Upper lobe of left lung (tissue), 6 donors: ENCODE results near the gene FLNB. TPM values are rescaled to one million over a fixed set of nuclear protein-coding genes. Genes with fewer than 3 reads are reported as not detected.

Source experiments
- ATAC-seq, 2 donors: fragments of 200-7000 bp; cut with Tn5 transposase; one replicate each; pipeline ENCODE4 v1.9.1; 2022; ENCODE audit warnings: mild to moderate bottlenecking in 2 of 2, moderate library complexity in 2 of 2; ENCODE audit not compliant: low FRiP score in 2 of 2
- DNase-seq, 2 donors: peaks; one replicate each; pipeline ENCODE4 v3.0.0-alpha.2; 2019 to 2020
- H3K27ac ChIP-seq, 4 donors: fragments of 200-600 bp; sonication (generic); one replicate each; pipeline ENCODE4 v1.5.1; 2016 to 2019
- H3K27me3 ChIP-seq, 4 donors: fragments of 200-600 bp; sonication (generic); one replicate each; pipeline ENCODE4 v1.5.1; 2017 to 2019
- H3K36me3 ChIP-seq, 4 donors: fragments of 200-600 bp; sonication (generic); one replicate each; pipeline ENCODE4 v1.5.1; 2016 to 2019
- H3K4me1 ChIP-seq, 4 donors: fragments of 200-600 bp; sonication (generic); one replicate each; pipeline ENCODE4 v1.5.1; 2018 to 2019
- H3K4me3 ChIP-seq, 4 donors: fragments of 200-600 bp; sonication (generic); one replicate each; pipeline ENCODE4 v1.5.1; 2017 to 2019; ENCODE audit warnings: mild to moderate bottlenecking in 2 of 4, moderate library complexity in 1 of 4
- H3K9me3 ChIP-seq, 4 donors: fragments of 200-600 bp; sonication (generic); one replicate each; pipeline ENCODE4 v1.5.1; 2018 to 2019
- EP300 ChIP-seq, 4 donors: sonication (generic); formaldehyde crosslinking; IDR thresholded peaks; one replicate each; pipeline ENCODE4 v1.5.1; 2017; ENCODE audit warnings: antibody characterized with exemption in 4 of 4, control low read depth in 2 of 4
- POLR2A ChIP-seq, 4 donors: fragments of 450-650 bp; IDR thresholded peaks; one replicate each; pipeline ENCODE4 v1.5.1; 2016 to 2017; ENCODE audit warnings: antibody characterized with exemption in 4 of 4, mild to moderate bottlenecking in 2 of 4
- POLR2AphosphoS5 ChIP-seq, 2 donors: sonication (generic); formaldehyde crosslinking; IDR thresholded peaks; one replicate each; pipeline ENCODE4 v1.5.1; 2017; ENCODE audit warnings: antibody characterized with exemption in 2 of 2
- WGBS, 2 donors: methylation state at CpG; one replicate each; pipeline ENCODE4 v1.1.5; 2017 to 2018; 5-methylcytosine and 5-hydroxymethylcytosine counted together
- total RNA-seq, 6 donors: library from RNA; depleted of rRNA in 4 of 6; stranded (reverse); fragments of >200 nt in 4 of 6; gene quantifications; one replicate each; pipeline versions ENCODE4 v1.1.0 to v1.2.1, GENCODE V29; 2016 to 2021
- TF ChIP-seq, protein P1 (sequence below), 6 experiments: fragments of 450-650 bp in 4 of 6; fragments of 200-600 bp in 2 of 6; sonication (generic) in 2 of 6; IDR thresholded peaks; one replicate each; pipeline ENCODE4 v1.5.1; 2016 to 2019; ENCODE audit warnings: antibody characterized with exemption in 6 of 6
- donor health status: DM: no; HTN: no; CAD: no; lungs with moderate emphysema.
- donor health status: DM: no; HTN: yes; CAD: no; lungs with severe emphysema.

FLNB gene
- total RNA-seq, 6 donors from 2014 or later: 101 to 193 (median 127) TPM

DNA sequence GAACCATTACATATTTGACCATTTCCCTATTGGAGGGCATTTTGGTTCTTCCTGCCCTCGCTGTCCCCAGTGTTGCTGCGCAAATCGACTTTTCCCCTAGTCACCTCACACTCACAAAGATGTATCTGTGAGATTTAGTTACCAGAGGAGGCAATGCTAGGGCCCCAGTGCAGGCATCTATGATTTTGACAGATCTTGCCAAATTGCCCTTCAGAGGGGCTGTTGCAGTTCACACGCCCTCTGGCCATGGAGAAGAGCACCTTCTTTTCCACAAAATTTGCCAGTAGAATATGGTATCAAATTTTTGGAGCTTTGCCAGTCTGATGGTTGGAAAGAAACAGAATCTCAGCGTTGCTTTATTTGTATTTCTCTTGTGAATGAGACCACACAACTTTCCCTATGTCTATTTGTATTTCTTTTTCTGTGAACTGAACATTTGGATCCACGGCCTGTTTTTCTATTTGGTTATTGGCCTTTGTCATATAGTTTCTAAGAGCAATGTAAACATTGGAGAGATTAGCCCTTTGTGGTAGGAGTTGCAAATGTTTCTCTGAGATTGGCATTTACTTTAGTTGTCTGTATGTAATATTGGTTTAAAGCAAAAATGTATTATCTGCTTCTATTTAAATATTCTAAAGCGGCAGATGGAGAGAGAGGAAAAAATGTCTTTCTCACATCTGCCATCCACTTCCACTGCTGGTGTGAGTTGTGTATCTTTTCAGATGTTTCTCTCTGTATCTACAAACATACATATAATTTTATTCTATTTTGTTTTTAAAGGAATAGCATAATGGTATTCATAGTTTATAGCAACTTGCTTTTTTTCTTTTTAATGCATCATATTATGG lies 136.5 kb downstream of the FLNB start:
- no peak for DNase-seq
- Histone ChIP-seq H3K27ac (no peak overlapping the region), H3K4me3 (no peak overlapping the region), H3K4me1 (no peaks in the 10 kb centered on the region), H3K36me3 (peaks cover 3 to 92% (median 53%) of the 10 kb centered on the region in 4 donors), H3K9me3 (no peaks in the 10 kb centered on the region), H3K27me3 (no peaks in the 10 kb centered on the region)
- WGBS, 2 donors: 79 to 87% methylated on average over 7 of the region's 7 CpGs
- TF ChIP-seq POLR2AphosphoS5 (IDR thresholded peaks at IDR 0.05) (no peak), POLR2A (IDR thresholded peaks at IDR 0.05) (no peak), EP300 (IDR thresholded peaks at IDR 0.05) (no peak)
- TF ChIP-seq, protein P1, sequence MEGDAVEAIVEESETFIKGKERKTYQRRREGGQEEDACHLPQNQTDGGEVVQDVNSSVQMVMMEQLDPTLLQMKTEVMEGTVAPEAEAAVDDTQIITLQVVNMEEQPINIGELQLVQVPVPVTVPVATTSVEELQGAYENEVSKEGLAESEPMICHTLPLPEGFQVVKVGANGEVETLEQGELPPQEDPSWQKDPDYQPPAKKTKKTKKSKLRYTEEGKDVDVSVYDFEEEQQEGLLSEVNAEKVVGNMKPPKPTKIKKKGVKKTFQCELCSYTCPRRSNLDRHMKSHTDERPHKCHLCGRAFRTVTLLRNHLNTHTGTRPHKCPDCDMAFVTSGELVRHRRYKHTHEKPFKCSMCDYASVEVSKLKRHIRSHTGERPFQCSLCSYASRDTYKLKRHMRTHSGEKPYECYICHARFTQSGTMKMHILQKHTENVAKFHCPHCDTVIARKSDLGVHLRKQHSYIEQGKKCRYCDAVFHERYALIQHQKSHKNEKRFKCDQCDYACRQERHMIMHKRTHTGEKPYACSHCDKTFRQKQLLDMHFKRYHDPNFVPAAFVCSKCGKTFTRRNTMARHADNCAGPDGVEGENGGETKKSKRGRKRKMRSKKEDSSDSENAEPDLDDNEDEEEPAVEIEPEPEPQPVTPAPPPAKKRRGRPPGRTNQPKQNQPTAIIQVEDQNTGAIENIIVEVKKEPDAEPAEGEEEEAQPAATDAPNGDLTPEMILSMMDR (IDR thresholded peaks at IDR 0.05): no peak
- ATAC-seq: no peak

DNA sequence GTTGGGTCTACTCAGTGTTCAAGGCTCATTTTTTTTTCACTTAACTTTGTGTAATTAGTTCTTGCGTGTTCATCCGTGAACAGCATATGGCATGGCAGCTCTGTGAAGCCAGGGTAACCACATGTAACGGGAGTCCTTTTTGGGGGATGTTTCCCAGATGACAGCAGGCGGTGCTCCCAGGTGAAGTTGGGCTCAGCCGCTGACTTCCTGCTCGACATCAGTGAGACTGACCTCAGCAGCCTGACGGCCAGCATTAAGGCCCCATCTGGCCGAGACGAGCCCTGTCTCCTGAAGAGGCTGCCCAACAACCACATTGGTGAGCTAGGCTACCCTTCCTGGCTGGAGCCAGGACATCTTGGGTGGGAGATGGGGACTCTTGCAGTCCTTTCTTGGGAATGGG lies 139.8 kb downstream of the FLNB start:
- DNase-seq: no peak
- Histone ChIP-seq H3K9me3 (no peaks in the 10 kb centered on the region), H3K27ac (no peak overlapping the region), H3K4me3 (no peak overlapping the region), H3K36me3 (peaks cover 2 to 97% (median 59%) of the 10 kb centered on the region in 4 donors), H3K4me1 (no peaks in the 10 kb centered on the region), H3K27me3 (no peaks in the 10 kb centered on the region)
- ATAC-seq: no peak
- 98% methylated on average over 8 to 9 of the region's 9 CpGs for WGBS, 2 donors
- TF ChIP-seq POLR2AphosphoS5 (IDR thresholded peaks at IDR 0.05): no peak
- TF ChIP-seq POLR2A (IDR thresholded peaks at IDR 0.05): no peak
- TF ChIP-seq, protein P1 (IDR thresholded peaks at IDR 0.05): no peak
- TF ChIP-seq EP300 (IDR thresholded peaks at IDR 0.05): no peak

- H3K36me3 ChIP-seq: peaks cover 5 to 96% (median 68%) of the 10 kb centered on the region in 4 donors
- H3K27me3 ChIP-seq: no peaks in the 10 kb centered on the region
- WGBS, 2 donors: 91 to 93% methylated on average over 14 of the region's 14 CpGs
- ATAC-seq: no peak
- no peak overlapping the region for H3K4me3 ChIP-seq
- H3K9me3 ChIP-seq: no peaks in the 10 kb centered on the region
- no peak overlapping the region for H3K27ac ChIP-seq
- no peak for TF ChIP-seq POLR2A (IDR thresholded peaks at IDR 0.05)
- no peak for TF ChIP-seq EP300 (IDR thresholded peaks at IDR 0.05)
- TF ChIP-seq, protein P1 (IDR thresholded peaks at IDR 0.05): no peak
- TF ChIP-seq POLR2AphosphoS5 (IDR thresholded peaks at IDR 0.05): no peak
- DNase-seq: no peak
- H3K4me1 ChIP-seq: no peaks in the 10 kb centered on the region
Observed at GRCh38 chr3:58150130-58150809, 142.0 kb downstream of the FLNB start.

DNA sequence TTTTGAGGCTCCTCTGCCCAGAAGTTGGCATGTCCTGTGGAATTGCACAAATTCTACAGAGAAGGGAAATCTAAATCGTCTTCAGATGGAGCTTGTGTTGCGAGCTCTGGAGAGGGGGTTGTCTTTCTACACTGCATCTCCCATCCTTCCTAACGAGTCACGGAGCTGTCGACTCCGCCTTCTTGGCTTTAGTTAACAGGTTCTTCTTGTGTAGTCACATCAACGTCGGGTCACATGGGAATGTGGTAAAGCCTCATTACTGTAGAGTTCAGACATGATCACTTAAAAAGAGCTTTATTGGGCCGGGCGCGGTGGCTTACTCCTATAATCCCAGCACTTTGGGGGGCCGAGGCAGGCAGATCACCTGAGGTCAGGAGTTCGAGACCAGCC lies 142.6 kb downstream of the FLNB start:
- ATAC-seq: no peak
- Histone ChIP-seq H3K36me3 (peaks cover 5 to 96% (median 67%) of the 10 kb centered on the region in 4 donors), H3K27me3 (no peaks in the 10 kb centered on the region), H3K9me3 (no peaks in the 10 kb centered on the region), H3K4me1 (no peaks in the 10 kb centered on the region), H3K27ac (no peak overlapping the region), H3K4me3 (no peak overlapping the region)
- DNase-seq: no peak
- 91 to 93% methylated on average over 13 of the region's 13 CpGs for WGBS, 2 donors
- TF ChIP-seq POLR2AphosphoS5 (IDR thresholded peaks at IDR 0.05): no peak
- TF ChIP-seq POLR2A (IDR thresholded peaks at IDR 0.05): no peak
- TF ChIP-seq, protein P1 (IDR thresholded peaks at IDR 0.05): no peak
- no peak for TF ChIP-seq EP300 (IDR thresholded peaks at IDR 0.05)
